Cardiac ventricle fibroblast (primary cell): ENCODE data around the gene ZNF224. TPM values are rescaled to one million over a fixed set of nuclear protein-coding genes. Genes with fewer than 3 reads are reported as not detected.

Source experiments
- total RNA-seq: library from RNA; depleted of rRNA; stranded (reverse); fragments of >200 nt; gene quantifications from 2 replicates; pipeline ENCODE4 v1.2.3, GENCODE V29; 2015

The ZNF224 gene
- total RNA-seq: 8.3 and 20.1 TPM in 2 replicates

DNA sequence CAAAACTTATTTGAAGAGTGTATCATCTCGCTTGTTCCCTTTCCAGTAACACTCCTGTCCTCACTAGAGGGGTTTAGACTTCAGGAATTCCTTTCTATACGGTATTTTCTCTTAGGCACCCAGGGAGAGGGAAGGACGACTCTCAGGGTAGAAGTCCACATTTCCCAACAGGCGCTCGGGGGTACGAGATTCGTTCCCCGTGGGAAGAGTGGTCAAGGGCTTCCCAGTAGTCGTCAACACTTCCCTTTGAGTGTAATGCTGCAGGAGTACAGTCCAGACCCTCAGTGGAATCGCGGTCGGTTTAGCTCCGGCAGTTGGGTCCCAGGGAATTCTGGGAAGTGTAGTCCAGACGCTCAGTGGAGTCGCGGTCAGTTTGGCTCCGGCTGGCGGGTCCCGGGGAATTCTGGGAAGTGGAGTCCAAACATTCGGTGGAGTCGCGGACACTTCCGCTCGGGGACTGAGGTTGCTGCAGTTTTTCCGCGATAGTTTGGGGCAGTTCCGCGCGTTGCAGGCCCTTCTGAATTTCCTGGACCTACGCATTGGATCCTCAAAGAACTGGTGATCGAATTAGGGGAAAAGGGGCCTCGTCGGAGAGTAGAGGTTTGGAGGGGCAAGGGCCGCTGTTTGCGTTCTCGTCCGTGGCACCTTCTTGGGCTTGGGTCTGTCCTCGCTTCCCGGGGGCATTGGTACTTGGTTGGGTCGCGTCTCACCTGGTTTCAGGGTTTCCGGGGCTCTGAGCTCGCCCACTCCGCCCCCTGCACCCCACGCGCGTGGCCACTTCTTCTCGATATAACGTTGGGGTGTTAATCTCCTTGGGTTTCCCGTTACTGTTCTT, at the start of gene ZNF224:
Gene ZNF224 (plus strand): TSS at position 431 of the 835 bp plus-strand sequence. CDS start 3,513 bp downstream, outside the sequence.

GRCh38 chr19:44051650-44052402, 42.3 kb upstream of the ZNF224 start, which contains the start of gene ZNF223:
TSS of gene ZNF223 (plus strand) at chr19:44052036. CDS start at chr19:44055177, 3,141 bp downstream.

GRCh38 chr19:44071824-44072542, 22.2 kb upstream of the ZNF224 start, which contains the start of gene ZNF284:
TSS of gene ZNF284 (plus strand) at chr19:44072159. CDS start at chr19:44076390, 4,231 bp downstream.

GRCh38 chr19:44113138-44113783, 19.1 kb downstream of the ZNF224 start, which contains the start of gene ZNF225:
TSS of gene ZNF225 (plus strand) at chr19:44113399. CDS start at chr19:44115828, 2,429 bp downstream.

GRCh38 chr19:44141191-44142058, 47.3 kb downstream of the ZNF224 start, which contains the start of gene ZNF234:
TSS of gene ZNF234 (plus strand) at chr19:44141554. CDS start at chr19:44144633, 3,079 bp downstream.

Other genes starting within 250 kb of the ZNF224 start
- 1.7 and 2.4 TPM in 2 replicates for gene ZNF404, start 210.4 kb upstream of the ZNF224 start, total RNA-seq
- gene ZNF45, start 159.1 kb upstream of the ZNF224 start, total RNA-seq: 4.8 and 11.5 TPM in 2 replicates
- 7.6 and 10.6 TPM in 2 replicates for gene ZNF221, start 143.1 kb upstream of the ZNF224 start, total RNA-seq
- gene ZNF155, start 110.2 kb upstream of the ZNF224 start, total RNA-seq: 2.8 and 3.6 TPM in 2 replicates
- 3.6 and 4.4 TPM in 2 replicates for gene ZNF230, start 91.4 kb upstream of the ZNF224 start, total RNA-seq
- gene ZNF222, start 69.0 kb upstream of the ZNF224 start, total RNA-seq: 2.5 and 2.7 TPM in 2 replicates
- gene ZNF223, start 42.3 kb upstream of the ZNF224 start, total RNA-seq: 2.5 and 5.5 TPM in 2 replicates
- 1.9 and 2.2 TPM in 2 replicates for gene ZNF284, start 22.2 kb upstream of the ZNF224 start, total RNA-seq
- gene ZNF225, start 19.0 kb downstream of the ZNF224 start, total RNA-seq: 2.9 and 4.4 TPM in 2 replicates
- 5.7 and 15.0 TPM in 2 replicates for gene ZNF234, start 47.2 kb downstream of the ZNF224 start, total RNA-seq
- gene ZNF226, start 70.7 kb downstream of the ZNF224 start, total RNA-seq: 14.2 and 21.7 TPM in 2 replicates
- 15.5 and 17.9 TPM in 2 replicates for gene ZNF227, start 118.2 kb downstream of the ZNF224 start, total RNA-seq
- 0.10 and 0.25 TPM in 2 replicates for gene ZNF233, start 165.5 kb downstream of the ZNF224 start, total RNA-seq
- 3.4 and 6.6 TPM in 2 replicates for gene ZNF235, start 210.7 kb downstream of the ZNF224 start, total RNA-seq